IMR-90 (cell line): ENCODE results near the gene ACSL1. TPM values are rescaled to one million over a fixed set of nuclear protein-coding genes. Genes with fewer than 3 reads are reported as not detected.

ENCODE experiments used
- ATAC-seq: fragments of 200-7000 bp; cut with Tn5 transposase; 2 replicates; pipeline ENCODE4 v1.9.1; 2020; ENCODE audit warnings: low read depth, mild to moderate bottlenecking, moderate library complexity
- BruUV-seq: library from RNA; stranded (reverse); fragments of 400-500 nt; replicated peaks from 2 replicates; lab custom pipeline; 2021; lab: Mats Ljungman, UMichigan
- CTCF ChIA-PET: fragments of 300-600 bp; formaldehyde crosslinking; extraction: SDS; loops from one replicate; lab custom pipeline; 2021; ENCODE audit warnings: antibody characterized with exemption; lab: Yijun Ruan, JAX
- POLR2A ChIA-PET: fragments of 300-600 bp; sonication (Branson Sonifier 250); formaldehyde crosslinking; loops from one replicate; lab custom pipeline; 2022; ENCODE audit warnings: antibody characterized with exemption; ENCODE audit not compliant: unreplicated experiment; lab: Charles Lee
- DNase-seq: peaks from one replicate; pipeline ENCODE4 v3.0.0; 2013
- H2AFZ ChIP-seq: replicated peaks from 2 replicates; pipeline ENCODE3; 2013; ENCODE audit warnings: low read length, mild to moderate bottlenecking; ENCODE audit not compliant: poor library complexity
- H2AK5ac ChIP-seq: 2 replicates; pipeline ENCODE4 v1.6.1; 2013; ENCODE audit warnings: low read depth, low read length, inconsistent platforms
- H2AK9ac ChIP-seq: replicated peaks from 2 replicates; pipeline ENCODE3; 2013; ENCODE audit warnings: mild to moderate bottlenecking, low read depth, low read length, moderate library complexity; ENCODE audit not compliant: poor library complexity
- H2BK120ac ChIP-seq: 2 replicates; pipeline ENCODE4 v1.6.1; 2013; ENCODE audit warnings: low read depth, low read length, inconsistent platforms
- H2BK15ac ChIP-seq: 3 replicates; pipeline ENCODE4 v1.6.1; 2013; ENCODE audit warnings: low read depth, low read length, inconsistent platforms
- H2BK20ac ChIP-seq: 2 replicates; pipeline ENCODE4 v1.6.1; 2013; ENCODE audit warnings: low read depth, mild to moderate bottlenecking, inconsistent platforms, low read length, moderate library complexity
- H2BK5ac ChIP-seq: 2 replicates; pipeline ENCODE4 v1.6.1; 2013; ENCODE audit warnings: mild to moderate bottlenecking, low read depth, low read length, inconsistent platforms; ENCODE audit not compliant: poor library complexity, severe bottlenecking
- H3K14ac ChIP-seq: replicated peaks from 2 replicates; pipeline ENCODE4 v1.6.1; 2013; ENCODE audit warnings: low read depth, low read length, inconsistent platforms
- H3K18ac ChIP-seq: 2 replicates; pipeline ENCODE4 v1.6.1; 2013; ENCODE audit warnings: low read depth, low read length, control low read depth
- H3K23ac ChIP-seq: 2 replicates; pipeline ENCODE4 v1.6.1; 2013; ENCODE audit warnings: low read depth, low read length, inconsistent platforms
- H3K27ac ChIP-seq: 2 replicates; pipeline ENCODE4 v1.5.1; 2013; ENCODE audit warnings: mild to moderate bottlenecking, control low read depth, low read length; ENCODE audit not compliant: insufficient read depth
- H3K27me3 ChIP-seq: 2 replicates; pipeline ENCODE4 v1.6.1; 2013; ENCODE audit warnings: low read length; ENCODE audit not compliant: control insufficient read depth, insufficient read depth
- H3K36me3 ChIP-seq: 2 replicates; pipeline ENCODE4 v1.6.1; 2013; ENCODE audit warnings: low read length, mixed read lengths; ENCODE audit not compliant: control insufficient read depth, insufficient read depth
- H3K4ac ChIP-seq: 2 replicates; pipeline ENCODE4 v1.6.1; 2013; ENCODE audit warnings: low read depth, low read length, inconsistent platforms
- H3K4me1 ChIP-seq: 2 replicates; pipeline ENCODE4 v1.6.1; 2013; ENCODE audit warnings: low read length, mixed read lengths; ENCODE audit not compliant: control insufficient read depth, insufficient read depth
- H3K4me2 ChIP-seq: 2 replicates; pipeline ENCODE4 v1.6.1; 2013; ENCODE audit warnings: low read depth, mild to moderate bottlenecking, control low read depth, low read length, moderate library complexity
- H3K4me3 ChIP-seq: 2 replicates; pipeline ENCODE4 v1.5.1; 2013; ENCODE audit warnings: low read depth, mild to moderate bottlenecking, control low read depth, low read length, moderate library complexity; ENCODE audit not compliant: insufficient read depth
- H3K56ac ChIP-seq: 2 replicates; pipeline ENCODE4 v1.6.1; 2013; ENCODE audit warnings: low read length, inconsistent platforms; ENCODE audit not compliant: insufficient read depth; ENCODE audit errors: extremely low read depth
- H3K79me1 ChIP-seq, 2 experiments: 2 replicates each; pipeline ENCODE4 v1.6.1; 2013; ENCODE audit warnings: low read length in 2 of 2, inconsistent platforms in 1 of 2, low read depth in 1 of 2
- H3K9ac ChIP-seq: 2 replicates; pipeline ENCODE4 v1.6.1; 2013; ENCODE audit warnings: low read depth, low read length, control low read depth
- H3K9me1 ChIP-seq: 2 replicates; pipeline ENCODE4 v1.6.1; 2013; ENCODE audit warnings: low read length, inconsistent platforms; ENCODE audit not compliant: insufficient read depth
- H3K9me3 ChIP-seq: 2 replicates; pipeline ENCODE4 v1.6.1; 2013; ENCODE audit warnings: low read length; ENCODE audit not compliant: control insufficient read depth, insufficient read depth
- H4K20me1 ChIP-seq: 2 replicates; pipeline ENCODE4 v1.6.1; 2013; ENCODE audit warnings: low read length, inconsistent platforms; ENCODE audit not compliant: insufficient read depth
- H4K5ac ChIP-seq: 2 replicates; pipeline ENCODE4 v1.6.1; 2013; ENCODE audit warnings: mild to moderate bottlenecking, low read depth, low read length, control low read depth
- H4K8ac ChIP-seq, 2 experiments: 2 replicates each; pipeline ENCODE4 v1.6.1; 2013; ENCODE audit warnings: low read depth in 2 of 2, low read length in 2 of 2, control low read depth in 1 of 2, inconsistent platforms in 1 of 2
- H4K91ac ChIP-seq: 2 replicates; pipeline ENCODE4 v1.6.1; 2013; ENCODE audit warnings: low read depth, low read length, inconsistent platforms; ENCODE audit not compliant: insufficient read depth
- BHLHE40 ChIP-seq: fragments of 150-350 bp; IDR thresholded peaks from 2 replicates; pipeline ENCODE4 v1.6.1; 2016; ENCODE audit warnings: mild to moderate bottlenecking, low read depth, low read length
- CEBPB ChIP-seq: IDR thresholded peaks from 2 replicates; pipeline ENCODE4 v1.6.1; 2012; ENCODE audit warnings: low read depth, low read length, improper control_type of control experiment
- CHD1 ChIP-seq: IDR thresholded peaks from 2 replicates; pipeline ENCODE4 v1.6.1; 2012; ENCODE audit warnings: low read depth, low read length, improper control_type of control experiment
- CTCF ChIP-seq: conservative IDR thresholded peaks from 2 replicates; pipeline ENCODE4 v1.5.1; 2012; ENCODE audit warnings: mild to moderate bottlenecking, low read depth, low read length, improper control_type of control experiment
- FOS ChIP-seq: fragments of 150-350 bp; IDR thresholded peaks from 2 replicates; pipeline ENCODE4 v1.6.1; 2016; ENCODE audit warnings: low read depth, low read length
- MAZ ChIP-seq: IDR thresholded peaks from 2 replicates; pipeline ENCODE4 v1.6.1; 2012; ENCODE audit warnings: low read depth, mild to moderate bottlenecking, low read length, improper control_type of control experiment, moderate library complexity, borderline replicate concordance
- MXI1 ChIP-seq: IDR thresholded peaks from 2 replicates; pipeline ENCODE4 v1.6.1; 2012; ENCODE audit warnings: low read depth, mild to moderate bottlenecking, low read length, moderate library complexity, borderline replicate concordance
- NFE2L2 ChIP-seq: fragments of 150-350 bp; IDR thresholded peaks from 2 replicates; pipeline ENCODE4 v1.6.1; 2016; ENCODE audit warnings: low read depth, mild to moderate bottlenecking, low read length
- POLR2A ChIP-seq: IDR thresholded peaks from 2 replicates; pipeline ENCODE4 v1.6.1; 2012; ENCODE audit warnings: mild to moderate bottlenecking, low read depth, low read length
- RAD21 ChIP-seq: IDR thresholded peaks from 2 replicates; pipeline ENCODE4 v1.6.1; 2012; ENCODE audit warnings: low read length, improper control_type of control experiment
- RCOR1 ChIP-seq: IDR thresholded peaks from 2 replicates; pipeline ENCODE4 v1.6.1; 2012; ENCODE audit warnings: mild to moderate bottlenecking, low read length, improper control_type of control experiment; ENCODE audit not compliant: insufficient replicate concordance
- SMC3 ChIP-seq: fragments of 150-350 bp; IDR thresholded peaks from 2 replicates; pipeline ENCODE4 v1.6.1; 2016; ENCODE audit warnings: low read depth, mild to moderate bottlenecking, antibody characterized with exemption, low read length, moderate library complexity
- USF2 ChIP-seq: fragments of 150-350 bp; IDR thresholded peaks from 2 replicates; pipeline ENCODE4 v1.6.1; 2017; ENCODE audit warnings: mild to moderate bottlenecking, antibody characterized with exemption, low read length, low read depth
- WGBS, 2 experiments: methylation state at CpG; one replicate each; pipeline versions ENCODE4 v1.1.5 to v1.1.7; 2013; ENCODE audit warnings: missing lambda C conversion rate in 2 of 2; ENCODE audit not compliant: insufficient read length in 1 of 2; ENCODE audit errors: extremely low coverage in 2 of 2; 5-methylcytosine and 5-hydroxymethylcytosine counted together
- dilution Hi-C: fragments of 300-500 bp; cut with HindIII; formaldehyde crosslinking; loops from one replicate; pipeline ENCODE4 v1.14.3; 2018; ENCODE audit warnings: low sequenced_read_pairs; ENCODE audit not compliant: unreplicated experiment
- in situ Hi-C: fragments of 300-500 bp; cut with MboI; formaldehyde crosslinking; loops from 3 replicates; pipeline ENCODE4 v1.14.3; 2019; ENCODE audit warnings: low sequenced_read_pairs, inconsistent platforms, mixed read lengths
- intact Hi-C: fragments of 100-400 bp; cut with micrococcal nuclease; formaldehyde crosslinking; loops from 2 replicates; pipeline ENCODE4 v1.10.0; 2022
- polyA plus RNA-seq, 3 experiments: library from polyadenylated mRNA; depleted of rRNA; stranded (reverse); fragments of >200 nt; gene quantifications; 2 replicates each; pipeline ENCODE4 v1.2.3, GENCODE V29; 2012; ENCODE audit warnings: low replicate concordance in 1 of 3
- total RNA-seq: library from RNA; depleted of rRNA; stranded (reverse); fragments of >200 nt; gene quantifications from 2 replicates; pipeline ENCODE4 v1.2.3, GENCODE V29; 2012

ACSL1 gene
- total and polyA plus RNA-seq, 2 of the 4 experiments (the other 2 are of a cell fraction): 14.4 to 26.0 TPM

- TF ChIP-seq FOS: no peak
These were observed 12.7 kb upstream of the ACSL1 start (continued) for GRCh38 chr4:184838249-184839074.

GRCh38 chr4:184836613-184837012 is 10.8 kb upstream of the ACSL1 start:
- H4K20me1 ChIP-seq: no peaks in the 10 kb centered on the region
- no peak overlapping the region for H3K14ac ChIP-seq
- no peaks in the 10 kb centered on the region for H3K79me1 ChIP-seq
- TF ChIP-seq POLR2A (no peak), RAD21 (no peak), NFE2L2 (no peak), CHD1 (no peak), MXI1 (no peak), FOS (no peak), MAZ (no peak), CTCF (no peak), SMC3 (no peak), USF2 (no peak), CEBPB (no peak), BHLHE40 (no peak), RCOR1 (no peak)
- dilution Hi-C loops (no loop called here), intact Hi-C loops (no loop called here), in situ Hi-C loops (no loop called here)
- H3K4me1 ChIP-seq: no peaks in the 10 kb centered on the region
- H2BK20ac ChIP-seq: no peak overlapping the region
- H4K91ac ChIP-seq: no peak overlapping the region
- H3K56ac ChIP-seq: no peak overlapping the region
- H3K9me1 ChIP-seq: no peaks in the 10 kb centered on the region; the same call in 1 of the 2 replicates
- no peak overlapping the region for H3K4me3 ChIP-seq
- ATAC-seq (no peak), DNase-seq (no peak)
- H2BK15ac ChIP-seq: no peak overlapping the region
- H2BK5ac ChIP-seq: no peak overlapping the region
- H3K9me3 ChIP-seq: no peaks in the 10 kb centered on the region
- H3K23ac ChIP-seq: no peak overlapping the region
- no peak overlapping the region for H4K5ac ChIP-seq
- WGBS, 2 experiments: 89% methylated on average over 3 of the region's 5 CpGs; no CpG with 5 or more reads in 1 of the 2 experiments
- no peak overlapping the region for H3K18ac ChIP-seq
- no TSS peak for BruUV-seq
- H2AK5ac ChIP-seq: no peak overlapping the region
- POLR2A ChIA-PET: no interaction called here
- no peak overlapping the region for H3K27ac ChIP-seq
- H3K36me3 ChIP-seq: no peaks in the 10 kb centered on the region
- no peak overlapping the region for H2AK9ac ChIP-seq
- no peak overlapping the region for H2AFZ ChIP-seq
- no peak overlapping the region for H3K4me2 ChIP-seq
- no peak overlapping the region for H4K8ac ChIP-seq
- H3K27me3 ChIP-seq: peaks cover 17% of the 10 kb centered on the region
- H3K4ac ChIP-seq: no peak overlapping the region
- CTCF ChIA-PET: no interaction called here
- no peak overlapping the region for H3K9ac ChIP-seq
- no peak overlapping the region for H2BK120ac ChIP-seq
